ENCODE results near the gene ZBED6. TPM values are rescaled to one million over a fixed set of nuclear protein-coding genes. Genes with fewer than 3 reads are reported as not detected.

ZBED6 gene
- total and polyA plus RNA-seq, 4 donors, result 2.4 to 14.1 (median 3.9) TPM

- Histone ChIP-seq H3K9me3 (ENCODE audit: control insufficient read depth in 4 of 4, low read length in 3 of 4) (no peaks in the 10 kb centered on the region), H3K9ac (ENCODE audit: low read depth in 1 of 2, low read length in 2 of 2) (no peak overlapping the region), H3K4me3 (ENCODE audit: low read depth in 1 of 3, low read length in 3 of 3) (no peak overlapping the region), H3K36me3 (ENCODE audit: control insufficient read depth in 4 of 4, insufficient read depth in 3 of 4, low read depth in 1 of 4, low read length in 3 of 4) (no peaks in the 10 kb centered on the region), H3K27me3 (ENCODE audit: control insufficient read depth in 4 of 4, insufficient read depth in 4 of 4, low read length in 3 of 4) (no peaks in the 10 kb centered on the region), H3K4me1 (ENCODE audit: control insufficient read depth in 4 of 4, insufficient read depth in 4 of 4, low read length in 3 of 4) (no peaks in the 10 kb centered on the region), H3K27ac (ENCODE audit: low read depth in 1 of 2, low read length in 2 of 2) (no peak overlapping the region)
- TF ChIP-seq FOXA1 (IDR thresholded peaks at IDR 0.05), result no peak
- no peak for TF ChIP-seq RXRA (IDR thresholded peaks at IDR 0.05)
- TF ChIP-seq TAF1 (conservative IDR thresholded peaks at IDR 0.05), result no peak
- no peak for TF ChIP-seq EGR1 (IDR thresholded peaks at IDR 0.05; ENCODE audit: low read depth in 2 of 2)
- TF ChIP-seq HNF4A (conservative IDR thresholded peaks at IDR 0.05), result no peak
- TF ChIP-seq YY1 (IDR thresholded peaks at IDR 0.05), result no peak
- no peak for TF ChIP-seq HNF4G (IDR thresholded peaks at IDR 0.05)
- TF ChIP-seq, protein P1, sequence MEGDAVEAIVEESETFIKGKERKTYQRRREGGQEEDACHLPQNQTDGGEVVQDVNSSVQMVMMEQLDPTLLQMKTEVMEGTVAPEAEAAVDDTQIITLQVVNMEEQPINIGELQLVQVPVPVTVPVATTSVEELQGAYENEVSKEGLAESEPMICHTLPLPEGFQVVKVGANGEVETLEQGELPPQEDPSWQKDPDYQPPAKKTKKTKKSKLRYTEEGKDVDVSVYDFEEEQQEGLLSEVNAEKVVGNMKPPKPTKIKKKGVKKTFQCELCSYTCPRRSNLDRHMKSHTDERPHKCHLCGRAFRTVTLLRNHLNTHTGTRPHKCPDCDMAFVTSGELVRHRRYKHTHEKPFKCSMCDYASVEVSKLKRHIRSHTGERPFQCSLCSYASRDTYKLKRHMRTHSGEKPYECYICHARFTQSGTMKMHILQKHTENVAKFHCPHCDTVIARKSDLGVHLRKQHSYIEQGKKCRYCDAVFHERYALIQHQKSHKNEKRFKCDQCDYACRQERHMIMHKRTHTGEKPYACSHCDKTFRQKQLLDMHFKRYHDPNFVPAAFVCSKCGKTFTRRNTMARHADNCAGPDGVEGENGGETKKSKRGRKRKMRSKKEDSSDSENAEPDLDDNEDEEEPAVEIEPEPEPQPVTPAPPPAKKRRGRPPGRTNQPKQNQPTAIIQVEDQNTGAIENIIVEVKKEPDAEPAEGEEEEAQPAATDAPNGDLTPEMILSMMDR (IDR thresholded peaks at IDR 0.05; ENCODE audit: low read depth, low read length, missing input control), result no peak
- TF ChIP-seq, protein P2, sequence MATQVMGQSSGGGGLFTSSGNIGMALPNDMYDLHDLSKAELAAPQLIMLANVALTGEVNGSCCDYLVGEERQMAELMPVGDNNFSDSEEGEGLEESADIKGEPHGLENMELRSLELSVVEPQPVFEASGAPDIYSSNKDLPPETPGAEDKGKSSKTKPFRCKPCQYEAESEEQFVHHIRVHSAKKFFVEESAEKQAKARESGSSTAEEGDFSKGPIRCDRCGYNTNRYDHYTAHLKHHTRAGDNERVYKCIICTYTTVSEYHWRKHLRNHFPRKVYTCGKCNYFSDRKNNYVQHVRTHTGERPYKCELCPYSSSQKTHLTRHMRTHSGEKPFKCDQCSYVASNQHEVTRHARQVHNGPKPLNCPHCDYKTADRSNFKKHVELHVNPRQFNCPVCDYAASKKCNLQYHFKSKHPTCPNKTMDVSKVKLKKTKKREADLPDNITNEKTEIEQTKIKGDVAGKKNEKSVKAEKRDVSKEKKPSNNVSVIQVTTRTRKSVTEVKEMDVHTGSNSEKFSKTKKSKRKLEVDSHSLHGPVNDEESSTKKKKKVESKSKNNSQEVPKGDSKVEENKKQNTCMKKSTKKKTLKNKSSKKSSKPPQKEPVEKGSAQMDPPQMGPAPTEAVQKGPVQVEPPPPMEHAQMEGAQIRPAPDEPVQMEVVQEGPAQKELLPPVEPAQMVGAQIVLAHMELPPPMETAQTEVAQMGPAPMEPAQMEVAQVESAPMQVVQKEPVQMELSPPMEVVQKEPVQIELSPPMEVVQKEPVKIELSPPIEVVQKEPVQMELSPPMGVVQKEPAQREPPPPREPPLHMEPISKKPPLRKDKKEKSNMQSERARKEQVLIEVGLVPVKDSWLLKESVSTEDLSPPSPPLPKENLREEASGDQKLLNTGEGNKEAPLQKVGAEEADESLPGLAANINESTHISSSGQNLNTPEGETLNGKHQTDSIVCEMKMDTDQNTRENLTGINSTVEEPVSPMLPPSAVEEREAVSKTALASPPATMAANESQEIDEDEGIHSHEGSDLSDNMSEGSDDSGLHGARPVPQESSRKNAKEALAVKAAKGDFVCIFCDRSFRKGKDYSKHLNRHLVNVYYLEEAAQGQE (IDR thresholded peaks at IDR 0.05), result no peak
- no peak for TF ChIP-seq JUND (IDR thresholded peaks at IDR 0.05)
- no peak for TF ChIP-seq FOXA2 (IDR thresholded peaks at IDR 0.05)
- no peak for TF ChIP-seq ZBTB33 (IDR thresholded peaks at IDR 0.05)
- TF ChIP-seq RAD21 (IDR thresholded peaks at IDR 0.05), result no peak
- no peak for TF ChIP-seq GABPA (IDR thresholded peaks at IDR 0.05 in 1 of 2, conservative IDR thresholded peaks at IDR 0.05 in 1 of 2)
- TF ChIP-seq, protein P3, sequence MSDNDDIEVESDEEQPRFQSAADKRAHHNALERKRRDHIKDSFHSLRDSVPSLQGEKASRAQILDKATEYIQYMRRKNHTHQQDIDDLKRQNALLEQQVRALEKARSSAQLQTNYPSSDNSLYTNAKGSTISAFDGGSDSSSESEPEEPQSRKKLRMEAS (IDR thresholded peaks at IDR 0.05), result no peak
- TF ChIP-seq NR2F2 (IDR thresholded peaks at IDR 0.05), result no peak
- TF ChIP-seq, protein P4, sequence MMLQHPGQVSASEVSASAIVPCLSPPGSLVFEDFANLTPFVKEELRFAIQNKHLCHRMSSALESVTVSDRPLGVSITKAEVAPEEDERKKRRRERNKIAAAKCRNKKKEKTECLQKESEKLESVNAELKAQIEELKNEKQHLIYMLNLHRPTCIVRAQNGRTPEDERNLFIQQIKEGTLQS (IDR thresholded peaks at IDR 0.05), result no peak
- no peak for TF ChIP-seq SP1 (IDR thresholded peaks at IDR 0.05)
- 83% methylated on average over 3 of the region's 3 CpGs for WGBS
- no peak for DNase-seq (ENCODE audit: low spot score)
Measured at GRCh38 chr1:203777596-203777995, 17.8 kb upstream of the ZBED6 start.
